ENCODE data around the gene CLCN2. TPM values are rescaled to one million over a fixed set of nuclear protein-coding genes. Genes with fewer than 3 reads are reported as not detected.

Gene CLCN2
- total and polyA plus RNA-seq, 11 donors: 1.2 to 3.6 (median 2.0) TPM

DNA sequence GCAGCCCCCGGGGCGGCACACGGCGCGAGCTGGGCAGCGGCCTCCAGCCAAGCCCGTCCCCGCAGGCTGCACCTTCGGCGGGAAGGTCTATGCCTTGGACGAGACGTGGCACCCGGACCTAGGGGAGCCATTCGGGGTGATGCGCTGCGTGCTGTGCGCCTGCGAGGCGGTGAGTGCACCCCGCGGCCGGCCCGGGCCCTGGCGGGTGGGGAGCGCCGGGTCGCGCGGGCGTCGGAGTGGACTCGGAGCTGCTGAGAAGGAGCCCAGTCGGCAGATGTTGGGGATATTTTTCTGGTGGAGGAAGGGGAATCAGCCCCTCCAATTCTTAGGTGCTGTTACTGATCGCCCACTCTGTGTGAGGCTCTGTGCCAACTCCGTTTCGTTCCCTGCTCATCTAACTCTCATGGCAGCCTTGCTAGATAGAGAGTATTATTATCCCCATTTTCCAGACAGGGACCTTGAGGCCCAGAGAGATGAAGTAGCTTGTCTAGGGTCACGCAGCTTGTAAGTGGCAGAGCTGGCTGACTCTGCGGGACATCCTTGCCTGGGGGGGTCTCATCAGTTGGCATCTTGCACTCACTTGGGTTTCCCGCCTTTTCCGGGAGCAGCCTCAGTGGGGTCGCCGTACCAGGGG is 19.3 kb upstream of the CLCN2 start:
- peaks cover 0 to 12% (median 0%) of the 10 kb centered on the region in 9 donors for H3K36me3 ChIP-seq
- H3K4me1 ChIP-seq: peaks cover 0 to 42% (median 27%) of the 10 kb centered on the region in 12 donors
- no peak for TF ChIP-seq POLR2A (IDR thresholded peaks at IDR 0.05)
- TF ChIP-seq, protein P1, sequence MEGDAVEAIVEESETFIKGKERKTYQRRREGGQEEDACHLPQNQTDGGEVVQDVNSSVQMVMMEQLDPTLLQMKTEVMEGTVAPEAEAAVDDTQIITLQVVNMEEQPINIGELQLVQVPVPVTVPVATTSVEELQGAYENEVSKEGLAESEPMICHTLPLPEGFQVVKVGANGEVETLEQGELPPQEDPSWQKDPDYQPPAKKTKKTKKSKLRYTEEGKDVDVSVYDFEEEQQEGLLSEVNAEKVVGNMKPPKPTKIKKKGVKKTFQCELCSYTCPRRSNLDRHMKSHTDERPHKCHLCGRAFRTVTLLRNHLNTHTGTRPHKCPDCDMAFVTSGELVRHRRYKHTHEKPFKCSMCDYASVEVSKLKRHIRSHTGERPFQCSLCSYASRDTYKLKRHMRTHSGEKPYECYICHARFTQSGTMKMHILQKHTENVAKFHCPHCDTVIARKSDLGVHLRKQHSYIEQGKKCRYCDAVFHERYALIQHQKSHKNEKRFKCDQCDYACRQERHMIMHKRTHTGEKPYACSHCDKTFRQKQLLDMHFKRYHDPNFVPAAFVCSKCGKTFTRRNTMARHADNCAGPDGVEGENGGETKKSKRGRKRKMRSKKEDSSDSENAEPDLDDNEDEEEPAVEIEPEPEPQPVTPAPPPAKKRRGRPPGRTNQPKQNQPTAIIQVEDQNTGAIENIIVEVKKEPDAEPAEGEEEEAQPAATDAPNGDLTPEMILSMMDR (IDR thresholded peaks at IDR 0.05): no peak
- no peak for DNase-seq
- intact Hi-C loops (cut with DNase I): no loop called here
- peaks cover 0 to 58% (median 28%) of the 10 kb centered on the region in 9 donors for H3K27me3 ChIP-seq
- peak overlapping the region; percentile 28 to 74 (median 54) for H3K4me3 ChIP-seq
- WGBS, 4 donors: 2 to 8% (median 5%) methylated on average over 14 to 42 of the region's 42 CpGs
- H3K27ac ChIP-seq: peak overlapping the region in 11 of 12 donors; percentile 20 to 79 (median 62)
- ATAC-seq: no peak
- H3K9me3 ChIP-seq: no peaks in the 10 kb centered on the region

DNA sequence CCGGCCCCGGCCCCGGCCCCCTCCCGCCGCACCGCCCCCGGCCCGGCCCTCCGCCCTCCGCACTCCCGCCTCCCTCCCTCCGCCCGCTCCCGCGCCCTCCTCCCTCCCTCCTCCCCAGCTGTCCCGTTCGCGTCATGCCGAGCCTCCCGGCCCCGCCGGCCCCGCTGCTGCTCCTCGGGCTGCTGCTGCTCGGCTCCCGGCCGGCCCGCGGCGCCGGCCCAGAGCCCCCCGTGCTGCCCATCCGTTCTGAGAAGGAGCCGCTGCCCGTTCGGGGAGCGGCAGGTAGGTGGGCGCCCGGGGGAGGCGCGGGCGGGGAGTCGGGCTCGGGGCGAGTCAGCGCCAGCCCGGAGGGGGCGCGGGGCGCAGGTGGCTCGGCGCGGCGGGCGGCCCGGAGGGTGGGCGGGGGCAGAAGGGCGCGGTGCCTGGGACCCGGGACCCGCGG is 18.8 kb upstream of the CLCN2 start:
- Histone ChIP-seq H3K4me3 (peak overlapping the region; percentile 28 to 74 (median 54)), H3K9me3 (no peaks in the 10 kb centered on the region), H3K27me3 (peaks cover 0 to 60% (median 30%) of the 10 kb centered on the region in 9 donors), H3K4me1 (peaks cover 0 to 42% (median 27%) of the 10 kb centered on the region in 12 donors), H3K27ac (peak overlapping the region in 8 of 12 donors; percentile 38 to 79 (median 69)), H3K36me3 (peaks cover 0 to 10% (median 0%) of the 10 kb centered on the region in 9 donors)
- ATAC-seq (peak in 3 of 4 donors; percentile 53 to 61 (median 58)), DNase-seq (peak; percentile 74 to 87 (median 78))
- intact Hi-C loops (cut with DNase I): no loop called here
- no peak for TF ChIP-seq POLR2A (IDR thresholded peaks at IDR 0.05)
- TF ChIP-seq, protein P1 (IDR thresholded peaks at IDR 0.05): no peak
- WGBS, 4 donors: 1 to 2% (median 1%) methylated on average over 12 to 61 of the region's 62 CpGs; no CpG with 5 or more reads in 1 of the 4 donors

DNA sequence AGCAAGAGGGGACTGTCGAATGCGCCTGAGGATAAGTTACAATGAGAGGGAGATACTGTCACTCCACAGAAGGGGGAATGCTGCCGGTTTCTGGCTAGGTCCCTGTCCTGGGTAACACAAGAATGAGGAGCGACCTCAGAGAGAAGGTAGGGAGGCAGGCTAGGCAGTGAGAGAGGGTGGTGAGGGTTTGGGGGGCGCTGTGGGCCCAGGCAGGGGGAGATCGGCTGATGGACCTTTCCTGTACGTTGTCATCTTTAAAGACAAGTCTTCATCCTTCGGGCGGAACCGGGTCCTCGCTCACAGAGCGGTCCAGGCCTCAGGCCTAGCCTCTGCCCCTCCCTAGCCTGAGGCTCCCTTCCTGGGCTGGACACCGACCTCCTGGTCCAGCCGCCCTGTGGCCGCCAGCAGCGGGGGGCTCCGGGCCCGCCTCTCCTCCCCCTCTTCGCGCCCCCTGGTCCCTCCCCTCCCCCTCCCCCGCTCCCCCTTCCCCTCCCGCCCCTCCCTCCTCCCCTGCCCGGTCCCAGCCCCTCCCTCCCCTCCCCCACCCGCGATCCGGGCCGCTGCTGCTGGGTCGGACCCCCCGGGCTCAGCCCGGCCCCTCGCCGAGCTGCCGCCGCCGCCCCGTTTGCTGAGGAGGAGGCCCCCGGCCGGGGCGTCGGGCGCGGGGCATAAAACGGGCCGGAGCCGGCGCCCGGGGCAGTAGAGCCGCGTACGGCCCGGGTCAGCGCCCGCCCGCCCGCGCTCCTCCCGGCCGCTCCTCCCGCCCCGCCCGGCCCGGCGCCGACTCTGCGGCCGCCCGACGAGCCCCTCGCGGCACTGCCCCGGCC is 18.2 kb upstream of the CLCN2 start, which contains the start of gene CHRD:
Gene CHRD, plus strand, starts transcription at position 697 of the 827 bp plus-strand sequence. CDS start 265 bp downstream, outside the sequence.
- peak within 1 kb of the TSS; percentile 28 to 74 (median 54) for H3K4me3 ChIP-seq
- peaks cover 0 to 42% (median 27%) of the 10 kb centered on the region in 12 donors for H3K4me1 ChIP-seq
- 11 to 49% (median 29%) methylated on average over 16 to 64 of the region's 71 CpGs for WGBS, 4 donors
- H3K36me3 ChIP-seq: peaks cover 0 to 5% (median 0%) of the 10 kb centered on the region in 9 donors
- H3K27ac ChIP-seq: peak within 1 kb of the TSS; percentile 47 to 86 (median 73)
- H3K9me3 ChIP-seq: no peaks in the 10 kb centered on the region
- H3K27me3 ChIP-seq: peaks cover 0 to 60% (median 31%) of the 10 kb centered on the region in 9 donors
- TF ChIP-seq POLR2A (IDR thresholded peaks at IDR 0.05): no peak
- TF ChIP-seq, protein P1 (IDR thresholded peaks at IDR 0.05): no peak
- DNase-seq (peak in 2 of 5 donors; percentile 45 to 61), ATAC-seq (peak; percentile 32 to 63 (median 58))
- intact Hi-C loops (cut with DNase I): loop anchor here in 4 of 10 donors (5.0 to 10.0 kb wide), 3 partner anchors 135 to 395 kb away; no protein-coding TSS in a partner anchor
